Smooth muscle cell (in vitro differentiated cells): ENCODE measurements around the gene KCNN4. TPM values are rescaled to one million over a fixed set of nuclear protein-coding genes. Genes with fewer than 3 reads are reported as not detected.
A peak's percentile ranks its signal among the peaks of the same experiment; 100 is the strongest.
"Not testable (repeated sequence)": the region's sequence is repeated elsewhere in the genome, so short reads cannot be mapped to it uniquely, and the experiment has no call there.

Experiments
- DNase-seq: peaks from one replicate; lab custom pipeline; 2025; ENCODE audit not compliant: unreplicated experiment; lab: John Stamatoyannopoulos, UW
- H2AFZ ChIP-seq: fragments of 200-600 bp; sonication (generic); 2 replicates; pipeline ENCODE4 v1.6.0; 2016; ENCODE audit warnings: antibody characterized with exemption, low read depth, mild to moderate bottlenecking
- H3F3A ChIP-seq: fragments of 200-600 bp; sonication (generic); 2 replicates; pipeline ENCODE4 v1.6.0; 2017; ENCODE audit warnings: antibody characterized with exemption, low read depth
- H3K27ac ChIP-seq: fragments of 200-600 bp; sonication (generic); 2 replicates; pipeline ENCODE4 v1.5.1; 2016; ENCODE audit warnings: low read depth, mild to moderate bottlenecking
- H3K27me3 ChIP-seq: fragments of 200-600 bp; sonication (generic); 2 replicates; pipeline ENCODE4 v1.6.1; 2016; ENCODE audit warnings: low read depth, mild to moderate bottlenecking
- H3K36me3 ChIP-seq: fragments of 200-600 bp; sonication (generic); 2 replicates; pipeline ENCODE4 v1.5.1; 2016; ENCODE audit warnings: low read depth
- H3K4me1 ChIP-seq: fragments of 200-600 bp; sonication (generic); 2 replicates; pipeline ENCODE4 v1.5.1; 2016; ENCODE audit warnings: low read depth
- H3K4me2 ChIP-seq: fragments of 200-600 bp; sonication (generic); 2 replicates; pipeline ENCODE4 v1.6.0; 2016; ENCODE audit warnings: mild to moderate bottlenecking
- H3K4me3 ChIP-seq: fragments of 200-600 bp; sonication (generic); 2 replicates; pipeline ENCODE4 v1.5.1; 2016; ENCODE audit warnings: mild to moderate bottlenecking
- H3K79me2 ChIP-seq: fragments of 200-600 bp; sonication (generic); 2 replicates; pipeline ENCODE4 v1.6.0; 2016; ENCODE audit warnings: low read depth, mild to moderate bottlenecking
- H3K9ac ChIP-seq: fragments of 200-600 bp; sonication (generic); 2 replicates; pipeline ENCODE4 v1.6.0; 2016; ENCODE audit warnings: low read depth
- H3K9me3 ChIP-seq: fragments of 200-600 bp; sonication (generic); replicated peaks from 2 replicates; pipeline ENCODE4 v1.5.1; 2016; ENCODE audit warnings: low read depth
- H4K20me1 ChIP-seq: fragments of 200-600 bp; sonication (generic); 2 replicates; pipeline ENCODE4 v1.6.0; 2016; ENCODE audit warnings: low read depth
- WGBS: methylation state at CpG from one replicate; pipeline ENCODE4 v1.1.7; 2016; ENCODE audit warnings: low lambda C conversion rate; 5-methylcytosine and 5-hydroxymethylcytosine counted together
- polyA plus RNA-seq: library from polyadenylated mRNA; unstranded; fragments of >200 nt; fragmentation: Nextera tagmentation; extraction: Ambion mirVana; gene quantifications from 2 replicates; pipeline ENCODE4 v1.2.1, GENCODE V29; 2016
- total RNA-seq: library from RNA; depleted of rRNA; stranded (reverse); fragments of >200 nt; gene quantifications from 2 replicates; pipeline ENCODE4 v1.2.3, GENCODE V29; 2014
- TF ChIP-seq, protein P1 (sequence below): fragments of 200-600 bp; sonication (generic); IDR thresholded peaks from 2 replicates; pipeline ENCODE4 v1.5.1; 2017; ENCODE audit warnings: borderline replicate concordance, mild to moderate bottlenecking, antibody characterized with exemption; ENCODE audit not compliant: insufficient read depth, poor library complexity, severe bottlenecking

Gene KCNN4
- total and polyA plus RNA-seq, 2 experiments from 2014 or later = 1.7 to 4.0 TPM

DNA sequence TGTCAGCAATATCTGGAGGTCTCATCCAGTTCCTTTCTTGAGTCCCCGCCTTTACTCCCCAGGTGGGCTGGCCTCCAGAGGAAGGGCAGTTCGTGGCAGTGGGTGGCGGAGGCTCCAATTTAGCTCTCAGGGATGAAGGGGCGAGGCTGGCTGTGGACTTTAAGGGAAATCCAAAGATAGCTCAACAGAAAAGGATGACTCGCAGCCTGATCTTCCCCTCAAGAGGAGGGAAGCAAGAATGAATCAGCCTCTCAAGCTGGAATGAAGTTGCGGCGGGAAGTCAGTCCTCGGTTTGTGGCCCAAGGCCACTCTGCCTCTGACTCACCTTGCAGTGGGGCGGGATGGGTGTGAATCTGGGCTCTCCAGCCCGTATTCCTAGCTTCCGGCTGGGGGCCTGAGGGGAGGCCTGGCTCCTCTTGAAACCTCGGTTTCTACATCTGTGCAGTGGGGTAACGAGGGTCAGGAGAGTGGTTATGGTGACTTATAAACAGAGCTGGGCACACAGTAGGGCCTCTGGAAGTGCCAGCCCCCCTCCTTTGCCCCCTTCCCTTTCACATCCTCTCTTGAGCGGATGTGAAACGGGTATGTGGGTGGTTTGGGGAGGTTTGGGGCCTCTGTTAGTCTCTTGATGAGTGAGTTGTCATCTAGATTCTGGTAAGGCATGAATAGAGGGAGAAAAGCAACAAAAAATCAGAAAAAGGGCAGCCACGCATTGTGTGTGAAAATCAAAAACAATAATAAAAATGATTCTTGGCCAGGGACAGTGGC lies 15.5 kb downstream of the KCNN4 start:
- peak overlapping the region; percentile 19 for H3K4me2 ChIP-seq
- no peaks in the 10 kb centered on the region for H3K4me1 ChIP-seq
- no peak overlapping the region for H3K9ac ChIP-seq
- no peaks in the 10 kb centered on the region for H3K27me3 ChIP-seq
- H3K79me2 ChIP-seq = no peaks in the 10 kb centered on the region
- TF ChIP-seq, protein P1, sequence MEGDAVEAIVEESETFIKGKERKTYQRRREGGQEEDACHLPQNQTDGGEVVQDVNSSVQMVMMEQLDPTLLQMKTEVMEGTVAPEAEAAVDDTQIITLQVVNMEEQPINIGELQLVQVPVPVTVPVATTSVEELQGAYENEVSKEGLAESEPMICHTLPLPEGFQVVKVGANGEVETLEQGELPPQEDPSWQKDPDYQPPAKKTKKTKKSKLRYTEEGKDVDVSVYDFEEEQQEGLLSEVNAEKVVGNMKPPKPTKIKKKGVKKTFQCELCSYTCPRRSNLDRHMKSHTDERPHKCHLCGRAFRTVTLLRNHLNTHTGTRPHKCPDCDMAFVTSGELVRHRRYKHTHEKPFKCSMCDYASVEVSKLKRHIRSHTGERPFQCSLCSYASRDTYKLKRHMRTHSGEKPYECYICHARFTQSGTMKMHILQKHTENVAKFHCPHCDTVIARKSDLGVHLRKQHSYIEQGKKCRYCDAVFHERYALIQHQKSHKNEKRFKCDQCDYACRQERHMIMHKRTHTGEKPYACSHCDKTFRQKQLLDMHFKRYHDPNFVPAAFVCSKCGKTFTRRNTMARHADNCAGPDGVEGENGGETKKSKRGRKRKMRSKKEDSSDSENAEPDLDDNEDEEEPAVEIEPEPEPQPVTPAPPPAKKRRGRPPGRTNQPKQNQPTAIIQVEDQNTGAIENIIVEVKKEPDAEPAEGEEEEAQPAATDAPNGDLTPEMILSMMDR = no peak
- 14% methylated on average over 16 of the region's 16 CpGs for WGBS
- H3K4me3 ChIP-seq = no peak overlapping the region
- H3K27ac ChIP-seq = peak overlapping the region; percentile 90
- no peaks in the 10 kb centered on the region for H3K36me3 ChIP-seq
- H3F3A ChIP-seq = peaks cover 8% of the 10 kb centered on the region
- H2AFZ ChIP-seq = no peak overlapping the region
- no peaks in the 10 kb centered on the region for H3K9me3 ChIP-seq
- peak; percentile 8 for DNase-seq
- H4K20me1 ChIP-seq = no peaks in the 10 kb centered on the region

DNA sequence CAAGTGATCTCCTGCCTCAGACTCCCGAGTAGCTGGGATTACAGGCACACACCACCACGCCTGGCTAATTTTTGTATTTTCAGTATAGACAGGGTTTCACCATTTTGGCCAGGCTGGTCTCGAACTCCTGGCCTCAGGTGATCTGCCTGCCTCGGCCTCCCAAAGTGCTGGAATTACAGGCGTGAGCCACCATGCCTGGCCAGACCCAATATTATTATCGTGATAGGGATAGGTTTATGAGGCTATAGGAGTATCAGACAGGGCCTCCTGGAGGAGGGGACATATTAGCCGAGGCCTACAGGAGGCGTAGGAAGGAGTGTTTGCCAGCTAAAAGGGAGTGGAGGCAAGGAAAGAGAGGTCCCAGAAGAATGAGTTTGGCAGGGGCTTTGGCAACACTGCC lies 16.1 kb downstream of the KCNN4 start:
- not testable (repeated sequence) for H3K79me2 ChIP-seq, H3K36me3 ChIP-seq, H3K9me3 ChIP-seq, DNase-seq, H3K27me3 ChIP-seq, H2AFZ ChIP-seq, H4K20me1 ChIP-seq, H3K9ac ChIP-seq, H3F3A ChIP-seq, H3K4me1 ChIP-seq, H3K4me3 ChIP-seq
- WGBS = 77% methylated on average over 8 of the region's 8 CpGs
- peak overlapping the region; percentile 3 for H3K4me2 ChIP-seq
- peak overlapping the region; percentile 90 for H3K27ac ChIP-seq

DNA sequence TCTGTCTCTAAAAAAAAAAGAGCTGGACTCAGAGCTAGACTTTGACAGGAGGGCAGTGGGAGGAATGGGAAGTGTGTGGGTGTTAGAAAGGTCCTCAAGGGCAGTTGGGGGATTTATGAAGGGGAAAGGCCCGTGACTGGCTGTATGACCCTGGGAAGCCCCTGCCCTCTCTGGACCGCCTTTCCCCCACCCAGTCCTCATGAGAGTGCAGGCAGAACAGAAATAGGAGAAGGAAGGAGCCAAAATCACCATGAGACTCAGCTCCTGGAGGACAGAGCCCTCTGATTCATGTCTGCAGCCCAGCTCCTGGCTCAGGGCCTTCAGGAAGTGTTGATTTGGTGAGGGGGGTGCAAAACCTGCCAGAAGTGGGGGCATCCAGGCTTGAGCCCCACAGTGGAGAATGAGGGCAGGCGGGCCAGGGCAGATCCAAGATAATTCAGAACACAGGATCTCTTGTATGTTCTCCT lies 17.3 kb downstream of the KCNN4 start:
- H2AFZ ChIP-seq = no peak overlapping the region
- H3K79me2 ChIP-seq = no peaks in the 10 kb centered on the region
- WGBS = 63% methylated on average over 3 of the region's 3 CpGs

DNA sequence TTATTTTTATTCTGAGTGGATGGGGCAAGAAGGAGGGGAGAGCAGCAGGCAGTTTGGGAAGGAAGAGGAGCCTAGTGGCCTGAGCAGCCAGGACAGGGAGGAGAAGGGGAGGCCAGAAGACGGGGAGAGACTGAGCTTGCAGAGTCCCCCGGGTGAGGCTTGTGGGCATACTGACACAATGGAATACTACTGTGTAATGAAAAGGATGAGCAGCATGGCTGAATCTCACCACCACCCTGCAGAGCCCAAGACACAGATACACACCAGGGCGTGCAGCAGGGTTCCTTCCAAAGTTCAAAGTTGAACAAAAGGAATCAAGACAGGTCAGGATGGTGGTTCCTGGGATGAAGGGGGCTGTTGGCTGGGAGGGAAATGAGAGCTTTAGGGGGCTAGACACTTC lies 18.0 kb downstream of the KCNN4 start:
- 96% methylated on average over 3 of the region's 3 CpGs for WGBS
- peak overlapping the region; percentile 65 for H3K27ac ChIP-seq
- H3K4me1 ChIP-seq = no peaks in the 10 kb centered on the region

More for the DNA sequence above, 17.3 kb downstream of the KCNN4 start:
- Histone ChIP-seq H3K4me2 (no peak overlapping the region), H3K4me1 (no peaks in the 10 kb centered on the region), H3F3A (peaks cover 11% of the 10 kb centered on the region), H3K27ac (peak overlapping the region; percentile 65), H3K9me3 (no peaks in the 10 kb centered on the region), H3K9ac (no peak overlapping the region), H4K20me1 (no peaks in the 10 kb centered on the region), H3K4me3 (no peak overlapping the region), H3K36me3 (no peaks in the 10 kb centered on the region), H3K27me3 (no peaks in the 10 kb centered on the region)
- TF ChIP-seq, protein P1 = no peak
- DNase-seq = no peak

More for the DNA sequence above, 18.0 kb downstream of the KCNN4 start:
- Histone ChIP-seq H2AFZ (no peak overlapping the region), H3K27me3 (no peaks in the 10 kb centered on the region), H3K9me3 (no peaks in the 10 kb centered on the region), H3K4me3 (no peak overlapping the region), H3K36me3 (no peaks in the 10 kb centered on the region), H3K4me2 (no peak overlapping the region), H4K20me1 (no peaks in the 10 kb centered on the region), H3K9ac (no peak overlapping the region), H3F3A (peaks cover 11% of the 10 kb centered on the region), H3K79me2 (no peaks in the 10 kb centered on the region)
- TF ChIP-seq, protein P1 = no peak
- DNase-seq = no peak
